HEK293 (cell line): ENCODE results near the gene CIZ1.

Experiments
- CTCF ChIA-PET: fragments of 350-600 bp; formaldehyde crosslinking; extraction: SDS; loops from one replicate; lab custom pipeline; 2021; ENCODE audit warnings: antibody characterized with exemption; lab: Yijun Ruan, JAX
- POLR2A ChIA-PET: fragments of 300-600 bp; formaldehyde crosslinking; extraction: SDS; loops from one replicate; lab custom pipeline; 2020; ENCODE audit warnings: antibody characterized with exemption, inconsistent platforms; lab: Yijun Ruan, JAX
- H3K27ac ChIP-seq: fragments of 200-500 bp; sonication (Bioruptor generic); 2 replicates; pipeline ENCODE4 v1.5.1; 2014; ENCODE audit warnings: low read depth, low read length, control low read depth, inconsistent platforms; ENCODE audit errors: extremely low read depth
- H3K36me3 ChIP-seq, 2 experiments: fragments of 200-500 bp in 1 of 2; sonication (Bioruptor generic) in 1 of 2; 1 replicate in 1 of 2; 2 replicates in 1 of 2; pipeline ENCODE4 v1.5.1; 2014 to 2017; ENCODE audit warnings: inconsistent platforms in 2 of 2, low read length in 2 of 2; ENCODE audit not compliant: control insufficient read depth in 2 of 2, insufficient read depth in 1 of 2
- H3K4me1 ChIP-seq: fragments of 200-500 bp; sonication (Bioruptor generic); 2 replicates; pipeline ENCODE4 v1.5.1; 2014; ENCODE audit warnings: mild to moderate bottlenecking, low read length, inconsistent platforms; ENCODE audit not compliant: control insufficient read depth, insufficient read depth
- H3K4me3 ChIP-seq: 2 replicates; pipeline ENCODE4 v1.5.1; 2011; ENCODE audit warnings: low read depth, mild to moderate bottlenecking, control low read depth, low read length, moderate library complexity
- H3K9me3 ChIP-seq: fragments of 200-500 bp; sonication (Bioruptor generic); 2 replicates; pipeline ENCODE4 v1.5.1; 2014; ENCODE audit warnings: low read depth, low read length, inconsistent platforms; ENCODE audit not compliant: control insufficient read depth, insufficient read depth
- BCL6B ChIP-seq: fragments of 450-650 bp; formaldehyde crosslinking; IDR thresholded peaks from 2 replicates; pipeline ENCODE4 v1.5.1; 2017; ENCODE audit warnings: missing biosample characterization, missing genetic modification characterization
- EGR2 ChIP-seq: fragments of 450-650 bp; formaldehyde crosslinking; IDR thresholded peaks from 2 replicates; pipeline ENCODE4 v1.5.1; 2016; ENCODE audit warnings: low read depth, missing biosample characterization, missing genetic modification characterization
- PBX3 ChIP-seq: sonication (generic); formaldehyde crosslinking; IDR thresholded peaks from 2 replicates; pipeline ENCODE4 v1.8.1; 2022; ENCODE audit warnings: mild to moderate bottlenecking, moderate library complexity, missing genetic modification reagents
- PRDM10 ChIP-seq: fragments of 450-650 bp; formaldehyde crosslinking; IDR thresholded peaks from 2 replicates; pipeline ENCODE4 v1.5.1; 2016; ENCODE audit warnings: missing biosample characterization, missing genetic modification characterization
- REST ChIP-seq: fragments of 450-650 bp; formaldehyde crosslinking; IDR thresholded peaks from 2 replicates; pipeline ENCODE4 v1.5.1; 2016; ENCODE audit warnings: missing biosample characterization, missing genetic modification characterization
- ZFHX2 ChIP-seq: fragments of 450-650 bp; formaldehyde crosslinking; conservative IDR thresholded peaks from 2 replicates; pipeline ENCODE4 v1.5.1; 2016; ENCODE audit warnings: missing biosample characterization, missing genetic modification characterization
- ZNF114 ChIP-seq: fragments of 450-650 bp; formaldehyde crosslinking; IDR thresholded peaks from 2 replicates; pipeline ENCODE4 v1.5.0; 2017; ENCODE audit warnings: missing biosample characterization, missing genetic modification characterization
- ZNF202 ChIP-seq: fragments of 450-650 bp; formaldehyde crosslinking; IDR thresholded peaks from 2 replicates; pipeline ENCODE4 v1.5.1; 2016; ENCODE audit warnings: missing biosample characterization, missing genetic modification characterization, borderline replicate concordance
- ZNF513 ChIP-seq: fragments of 450-650 bp; IDR thresholded peaks from 2 replicates; pipeline ENCODE4 v1.5.1; 2018; ENCODE audit warnings: missing biosample characterization, missing genetic modification characterization
- ZNF544 ChIP-seq: fragments of 450-650 bp; formaldehyde crosslinking; IDR thresholded peaks from 2 replicates; pipeline ENCODE4 v1.5.0; 2017; ENCODE audit warnings: missing biosample characterization, missing genetic modification characterization
- ZNF658 ChIP-seq: fragments of 450-650 bp; formaldehyde crosslinking; IDR thresholded peaks from 2 replicates; pipeline ENCODE4; 2016; ENCODE audit warnings: missing biosample characterization, missing genetic modification characterization
- ZNF660 ChIP-seq: fragments of 450-650 bp; IDR thresholded peaks from 2 replicates; pipeline ENCODE4 v1.5.1; 2018; ENCODE audit warnings: missing biosample characterization, mild to moderate bottlenecking, missing genetic modification characterization
- ZSCAN16 ChIP-seq: fragments of 450-650 bp; formaldehyde crosslinking; IDR thresholded peaks from 2 replicates; pipeline ENCODE4 v1.5.1; 2016; ENCODE audit warnings: missing biosample characterization, missing genetic modification characterization

CIZ1 gene

GRCh38 chr9:128169925-128170324 is 21.4 kb downstream of the CIZ1 start (continued):
- TF ChIP-seq REST (no peak), ZNF544 (tag by site-specific recombination) (no peak), ZSCAN16 (tag by site-specific recombination) (no peak), ZNF202 (tag by site-specific recombination) (no peak)

GRCh38 chr9:128169492-128169891 is 21.9 kb downstream of the CIZ1 start:
- H3K36me3 ChIP-seq, result peaks cover 0 to 57% of the 10 kb centered on the region in 2 experiments; a peak in 2 of 3 replicates
- CTCF ChIA-PET, result interaction anchor here (0.6 kb wide), 1 partner anchor 22 kb away, joined by 3 read pairs; no protein-coding TSS in a partner anchor

GRCh38 chr9:128168731-128169308 is 22.6 kb downstream of the CIZ1 start:
- H3K36me3 ChIP-seq, result peaks cover 0 to 58% of the 10 kb centered on the region in 2 experiments; a peak in 2 of 3 replicates
- POLR2A ChIA-PET, result no interaction called here
- H3K4me1 ChIP-seq, result no peaks in the 10 kb centered on the region
- no peak overlapping the region for H3K4me3 ChIP-seq
- H3K9me3 ChIP-seq, result no peaks in the 10 kb centered on the region
- no peak for TF ChIP-seq BCL6B (tag by site-specific recombination)
- TF ChIP-seq ZNF513 (tag by site-specific recombination), result peak; percentile 89
- H3K27ac ChIP-seq, result no peak overlapping the region
- CTCF ChIA-PET, result interaction anchor here (1.1 kb wide), 1 partner anchor 18 kb away, joined by 3 read pairs; no protein-coding TSS in a partner anchor

More at GRCh38 chr9:128169492-128169891, 21.9 kb downstream of the CIZ1 start:
- TF ChIP-seq ZFHX2 (tag by site-specific recombination) (peak; percentile 42; the same call in 1 of the 2 replicates), PRDM10 (tag by site-specific recombination) (no peak), ZNF658 (tag by site-specific recombination) (no peak), EGR2 (tag by site-specific recombination) (peak; percentile 81), ZNF114 (tag by site-specific recombination) (no peak), PBX3 (CRISPR knock-in tag) (no peak), ZNF660 (tag by site-specific recombination) (no peak)
- TF ChIP-seq, all 188 proteins: peak for 2
- no peak overlapping the region for H3K4me3 ChIP-seq
- H3K4me1 ChIP-seq, result no peaks in the 10 kb centered on the region
- POLR2A ChIA-PET, result interaction anchor here (1.2 kb wide), 1 partner anchor 8 kb away, joined by 6 read pairs; no protein-coding TSS in a partner anchor
- no peak overlapping the region for H3K27ac ChIP-seq
- no peaks in the 10 kb centered on the region for H3K9me3 ChIP-seq
